IPS DF 6.9 (cell line): ENCODE results near the gene WHRN.

ENCODE experiments used
- DNase-seq: peaks from one replicate; pipeline ENCODE4 v3.0.0-alpha.2; 2013; ENCODE audit warnings: low read depth, low spot score
- H3K27ac ChIP-seq: one replicate; pipeline ENCODE4 v1.5.1; 2013; ENCODE audit warnings: low read length, control low read depth
- H3K27me3 ChIP-seq: 2 replicates; pipeline ENCODE4 v1.6.1; 2013; ENCODE audit warnings: mild to moderate bottlenecking, low read length; ENCODE audit not compliant: control insufficient read depth, insufficient read depth
- H3K36me3 ChIP-seq: 2 replicates; pipeline ENCODE4 v1.6.1; 2013; ENCODE audit warnings: low read length; ENCODE audit not compliant: control insufficient read depth, insufficient read depth
- H3K4me1 ChIP-seq: 2 replicates; pipeline ENCODE4 v1.6.1; 2013; ENCODE audit warnings: low read length; ENCODE audit not compliant: control insufficient read depth, insufficient read depth
- H3K4me3 ChIP-seq: 2 replicates; pipeline ENCODE4 v1.5.1; 2013; ENCODE audit warnings: mild to moderate bottlenecking, low read length
- H3K9me3 ChIP-seq: 2 replicates; pipeline ENCODE4 v1.6.1; 2013; ENCODE audit warnings: low read length, inconsistent platforms; ENCODE audit not compliant: control insufficient read depth, insufficient read depth
- WGBS: extraction: QIAGEN DNeasy Blood & Tissue Kit; methylation state at CpG from one replicate; pipeline ENCODE4 v1.1.7; 2013; ENCODE audit warnings: mixed read lengths, missing lambda C conversion rate; ENCODE audit not compliant: insufficient read length, insufficient coverage; 5-methylcytosine and 5-hydroxymethylcytosine counted together

The WHRN gene

GRCh38 chr9:114492991-114493390 is 12.3 kb downstream of the WHRN start:
- H3K4me3 ChIP-seq: no peak overlapping the region
- no peaks in the 10 kb centered on the region for H3K27me3 ChIP-seq
- no CpG with 5 or more reads among the region's 7 CpGs for WGBS
- no peaks in the 10 kb centered on the region for H3K9me3 ChIP-seq
- no peaks in the 10 kb centered on the region for H3K36me3 ChIP-seq
- no peak overlapping the region for H3K27ac ChIP-seq
- DNase-seq: no peak
- no peaks in the 10 kb centered on the region for H3K4me1 ChIP-seq

- WGBS: no CpG with 5 or more reads among the region's 17 CpGs
- Histone ChIP-seq H3K9me3 (no peaks in the 10 kb centered on the region), H3K36me3 (no peaks in the 10 kb centered on the region), H3K4me3 (no peak overlapping the region), H3K27me3 (no peaks in the 10 kb centered on the region), H3K27ac (no peak overlapping the region), H3K4me1 (no peaks in the 10 kb centered on the region)
- DNase-seq: no peak
These were observed 13.8 kb downstream of the WHRN start for GRCh38 chr9:114491430-114492003.

GRCh38 chr9:114489928-114490327 is 15.3 kb downstream of the WHRN start:
- Histone ChIP-seq H3K36me3 (no peaks in the 10 kb centered on the region), H3K27me3 (no peaks in the 10 kb centered on the region), H3K27ac (no peak overlapping the region), H3K4me3 (no peak overlapping the region), H3K9me3 (no peaks in the 10 kb centered on the region), H3K4me1 (no peaks in the 10 kb centered on the region)
- no peak for DNase-seq
- no CpG with 5 or more reads among the region's 12 CpGs for WGBS

GRCh38 chr9:114488398-114489129 is 16.7 kb downstream of the WHRN start:
- H3K36me3 ChIP-seq: no peaks in the 10 kb centered on the region
- H3K9me3 ChIP-seq: no peaks in the 10 kb centered on the region
- no CpG with 5 or more reads among the region's 7 CpGs for WGBS
- no peaks in the 10 kb centered on the region for H3K27me3 ChIP-seq
- no peak for DNase-seq
- H3K4me3 ChIP-seq: no peak overlapping the region
- no peak overlapping the region for H3K27ac ChIP-seq
- no peaks in the 10 kb centered on the region for H3K4me1 ChIP-seq

GRCh38 chr9:114487607-114488300 is 17.5 kb downstream of the WHRN start:
- no peaks in the 10 kb centered on the region for H3K27me3 ChIP-seq
- H3K9me3 ChIP-seq: no peaks in the 10 kb centered on the region
- no peak overlapping the region for H3K27ac ChIP-seq
- no peaks in the 10 kb centered on the region for H3K4me1 ChIP-seq
- no peaks in the 10 kb centered on the region for H3K36me3 ChIP-seq
- no CpG with 5 or more reads among the region's 6 CpGs for WGBS
- DNase-seq: peak; percentile 71
- H3K4me3 ChIP-seq: no peak overlapping the region

GRCh38 chr9:114486205-114486963 is 18.9 kb downstream of the WHRN start:
- 100% methylated on average over 2 of the region's 7 CpGs for WGBS
- H3K27me3 ChIP-seq: no peaks in the 10 kb centered on the region
- no peak for DNase-seq
- no peak overlapping the region for H3K4me3 ChIP-seq
- no peak overlapping the region for H3K27ac ChIP-seq
- H3K9me3 ChIP-seq: no peaks in the 10 kb centered on the region
- no peaks in the 10 kb centered on the region for H3K4me1 ChIP-seq
- no peaks in the 10 kb centered on the region for H3K36me3 ChIP-seq

- DNase-seq: no peak
- WGBS: no CpG with 5 or more reads among the region's 8 CpGs
- Histone ChIP-seq H3K4me3 (no peak overlapping the region), H3K9me3 (no peaks in the 10 kb centered on the region), H3K36me3 (no peaks in the 10 kb centered on the region), H3K4me1 (no peaks in the 10 kb centered on the region), H3K27ac (no peak overlapping the region), H3K27me3 (no peaks in the 10 kb centered on the region)
These were observed 20.3 kb downstream of the WHRN start for GRCh38 chr9:114484854-114485443.

- WGBS: no CpG with 5 or more reads among the region's 9 CpGs
- H3K27me3 ChIP-seq: no peaks in the 10 kb centered on the region
- no peak overlapping the region for H3K4me3 ChIP-seq
- H3K27ac ChIP-seq: no peak overlapping the region
- no peaks in the 10 kb centered on the region for H3K9me3 ChIP-seq
- DNase-seq: no peak
- H3K36me3 ChIP-seq: no peaks in the 10 kb centered on the region
- H3K4me1 ChIP-seq: no peaks in the 10 kb centered on the region
These were observed 20.9 kb downstream of the WHRN start for GRCh38 chr9:114484215-114484853.

- Histone ChIP-seq H3K27ac (no peak overlapping the region), H3K9me3 (no peaks in the 10 kb centered on the region), H3K36me3 (no peaks in the 10 kb centered on the region), H3K27me3 (no peaks in the 10 kb centered on the region), H3K4me1 (no peaks in the 10 kb centered on the region), H3K4me3 (no peak overlapping the region)
- WGBS: no CpG with 5 or more reads among the region's 3 CpGs
- no peak for DNase-seq
These were observed 21.8 kb downstream of the WHRN start for GRCh38 chr9:114483499-114483898.

GRCh38 chr9:114482593-114482992 is 22.7 kb downstream of the WHRN start:
- no CpG with 5 or more reads among the region's 10 CpGs for whole genome bisulfite sequencing
- Histone ChIP-seq H3K9me3 (no peaks in the 10 kb centered on the region), H3K27me3 (no peaks in the 10 kb centered on the region), H3K36me3 (no peaks in the 10 kb centered on the region), H3K4me1 (no peaks in the 10 kb centered on the region), H3K27ac (no peak overlapping the region), H3K4me3 (no peak overlapping the region)
- no peak for DNase-seq
